ENCODE results near the gene TESPA1.
"Not testable (repeated sequence)": the region's sequence is repeated elsewhere in the genome, so short reads cannot be mapped to it uniquely, and the experiment has no call there.

TESPA1 gene, protein sequence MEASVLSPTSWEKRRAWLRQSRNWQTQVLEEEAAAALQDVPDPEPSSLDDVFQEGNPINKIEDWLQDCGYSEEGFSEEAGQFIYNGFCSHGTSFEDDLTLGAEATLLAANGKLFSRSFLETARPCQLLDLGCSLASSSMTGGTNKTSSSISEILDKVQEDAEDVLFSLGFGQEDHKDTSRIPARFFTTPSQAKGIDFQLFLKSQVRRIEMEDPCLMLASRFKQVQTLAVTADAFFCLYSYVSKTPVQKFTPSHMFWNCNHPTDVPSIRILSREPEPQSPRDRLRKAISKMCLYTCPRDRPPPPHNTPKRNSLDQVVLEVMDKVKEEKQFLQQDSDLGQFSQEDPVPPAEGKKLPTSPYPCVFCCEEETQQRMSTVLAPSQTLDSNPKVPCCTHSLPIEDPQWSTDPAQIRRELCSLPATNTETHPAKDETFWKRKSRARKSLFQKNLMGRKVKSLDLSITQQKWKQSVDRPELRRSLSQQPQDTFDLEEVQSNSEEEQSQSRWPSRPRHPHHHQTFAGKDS

GRCh38 chr12:54984658-54985376, at the start of gene TESPA1:
TESPA1 (minus strand) TSS chr12:54984762; CDS start chr12:54974562, 10,200 bp downstream.
- DNase-seq (ENCODE audit: low spot score): no peak

- no peak for DNase-seq (ENCODE audit: low spot score)
Observed at GRCh38 chr12:55034218-55034617, 49.7 kb upstream of the TESPA1 start.

DNA sequence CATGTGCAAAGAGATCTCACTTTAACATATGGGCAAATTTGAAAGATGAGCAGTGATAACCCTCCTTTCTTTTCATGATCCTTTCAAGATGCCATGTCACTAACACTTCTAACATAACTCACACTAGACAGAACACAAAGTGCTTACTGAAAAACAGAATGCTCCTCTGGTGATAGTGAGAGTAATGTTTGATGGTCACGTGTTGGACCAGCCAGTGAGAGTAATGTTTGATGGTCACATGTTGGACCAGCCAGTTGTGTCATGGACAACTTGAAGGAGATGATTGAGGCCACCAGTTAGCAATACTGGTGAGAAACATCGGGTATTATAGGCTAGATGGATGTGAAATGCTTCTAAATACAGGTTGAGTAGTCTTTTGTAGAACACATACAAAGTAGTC, 40.9 kb upstream of the TESPA1 start:
- DNase-seq (ENCODE audit: low spot score): no peak

DNA sequence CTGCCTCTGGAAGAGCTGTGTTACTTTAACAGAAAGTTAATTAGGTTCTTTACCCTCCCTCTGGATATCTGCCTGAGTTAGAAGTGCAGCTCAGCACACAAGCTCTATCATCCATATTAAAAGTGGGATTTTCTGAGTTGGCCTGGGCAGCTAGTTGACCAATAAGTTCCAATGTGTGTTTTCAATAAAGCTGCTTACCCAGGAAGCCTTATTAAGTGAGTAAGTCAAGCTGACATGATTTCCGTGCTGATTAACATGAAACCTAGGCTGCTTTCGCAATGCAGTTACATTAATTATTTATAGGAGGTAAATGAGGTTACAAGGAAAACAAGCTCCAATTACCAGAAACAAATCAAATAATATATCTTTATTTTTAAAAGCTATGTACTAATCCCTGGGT, 40.0 kb upstream of the TESPA1 start:
- no peak for DNase-seq (ENCODE audit: low spot score)

DNA sequence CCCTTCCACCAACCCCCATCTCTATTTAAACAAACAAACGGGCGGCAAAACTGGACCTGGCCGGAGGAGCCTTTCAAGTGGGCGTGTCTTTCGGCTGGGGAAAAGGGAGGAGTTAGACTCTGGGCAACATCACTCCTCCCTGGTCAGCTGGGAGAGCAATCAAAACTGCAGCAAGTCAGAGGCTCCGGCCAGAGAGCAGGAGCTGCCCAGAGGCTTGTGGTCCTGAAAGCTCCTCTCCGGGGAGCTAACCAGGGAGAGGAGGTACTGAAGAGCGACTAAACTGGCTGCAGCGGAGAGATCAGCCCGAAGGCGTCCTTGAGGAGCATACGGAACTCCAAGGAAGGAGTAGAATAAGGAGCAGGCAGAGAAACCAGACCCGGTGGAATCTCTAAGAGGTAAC, 35.2 kb upstream of the TESPA1 start, which contains the start of gene NEUROD4:
Gene NEUROD4, plus strand, starts transcription at position 191 of the 400 bp plus-strand sequence. CDS start 6,466 bp downstream, outside the sequence.
- peak; percentile 93 for DNase-seq (ENCODE audit: low spot score)

GRCh38 chr12:55017416-55017925, 32.9 kb upstream of the TESPA1 start:
- no peak for DNase-seq (ENCODE audit: low spot score)

DNA sequence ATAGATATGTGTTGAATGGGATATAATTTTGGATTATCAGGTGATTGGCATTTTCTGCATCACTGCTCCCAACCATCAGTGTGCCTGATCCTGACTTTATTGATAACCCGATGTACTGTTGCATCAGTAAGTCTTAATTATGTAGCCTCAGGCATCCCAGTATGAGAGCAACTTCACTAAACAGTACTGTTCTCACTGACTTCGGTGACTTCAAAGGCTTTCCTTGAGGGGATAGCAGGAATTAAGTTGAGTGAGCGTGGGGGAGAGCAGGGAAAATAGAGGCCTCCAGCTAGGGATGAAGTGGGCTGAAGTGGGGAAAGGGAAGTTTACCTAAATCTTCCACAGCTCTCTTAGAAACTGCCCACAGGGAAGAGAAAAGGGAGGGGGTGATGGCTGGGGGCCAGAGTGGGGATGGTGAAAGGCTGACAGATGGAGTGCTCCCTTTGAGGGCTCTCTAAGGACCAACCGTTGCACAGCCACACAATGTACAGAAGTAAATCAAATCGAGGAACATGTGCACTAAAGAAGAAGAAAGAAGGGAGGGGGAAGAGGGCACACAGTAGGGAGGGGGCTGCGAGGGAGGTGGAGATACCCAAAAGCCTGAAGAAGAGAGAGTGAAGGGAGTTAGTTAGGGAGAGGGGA, 24.5 kb upstream of the TESPA1 start:
- no peak for DNase-seq (ENCODE audit: low spot score)

GRCh38 chr12:55002355-55002754, 17.8 kb upstream of the TESPA1 start:
- no peak for DNase-seq (ENCODE audit: low spot score)

- DNase-seq (ENCODE audit: low spot score): no peak
Observed at GRCh38 chr12:55001198-55001868, 16.8 kb upstream of the TESPA1 start.

GRCh38 chr12:54998958-54999510, 14.5 kb upstream of the TESPA1 start:
- DNase-seq (ENCODE audit: low spot score): no peak

GRCh38 chr12:54997929-54998522, 13.5 kb upstream of the TESPA1 start:
- no peak for DNase-seq (ENCODE audit: low spot score)

GRCh38 chr12:54996205-54996604, 11.6 kb upstream of the TESPA1 start:
- no peak for DNase-seq (ENCODE audit: low spot score)

GRCh38 chr12:54993181-54993835, 8.7 kb upstream of the TESPA1 start:
- DNase-seq (ENCODE audit: low spot score): peak; percentile 79

DNA sequence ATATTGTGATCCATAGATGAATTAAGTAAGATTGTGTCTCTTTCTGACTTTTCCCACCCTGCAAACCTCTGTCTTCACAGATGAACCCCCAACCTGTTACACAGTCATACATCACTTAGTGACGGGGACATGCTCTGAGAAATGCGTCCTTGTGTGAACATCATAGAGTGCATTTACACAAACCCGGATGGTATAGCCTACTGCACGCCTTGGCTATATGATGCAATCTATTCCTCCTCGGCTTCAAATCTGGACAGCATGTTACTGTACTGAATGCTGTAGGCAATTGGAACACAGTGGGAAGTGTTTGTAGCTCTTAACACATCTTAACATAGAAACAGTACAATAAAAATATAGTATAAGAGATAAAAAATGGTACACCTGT, 7.4 kb upstream of the TESPA1 start:
- DNase-seq (ENCODE audit: low spot score): no peak

- DNase-seq (ENCODE audit: low spot score): no peak
Observed at GRCh38 chr12:54991161-54991990, 6.8 kb upstream of the TESPA1 start.

- no peak for DNase-seq (ENCODE audit: low spot score)
Observed at GRCh38 chr12:54989829-54990228, 5.3 kb upstream of the TESPA1 start.

DNA sequence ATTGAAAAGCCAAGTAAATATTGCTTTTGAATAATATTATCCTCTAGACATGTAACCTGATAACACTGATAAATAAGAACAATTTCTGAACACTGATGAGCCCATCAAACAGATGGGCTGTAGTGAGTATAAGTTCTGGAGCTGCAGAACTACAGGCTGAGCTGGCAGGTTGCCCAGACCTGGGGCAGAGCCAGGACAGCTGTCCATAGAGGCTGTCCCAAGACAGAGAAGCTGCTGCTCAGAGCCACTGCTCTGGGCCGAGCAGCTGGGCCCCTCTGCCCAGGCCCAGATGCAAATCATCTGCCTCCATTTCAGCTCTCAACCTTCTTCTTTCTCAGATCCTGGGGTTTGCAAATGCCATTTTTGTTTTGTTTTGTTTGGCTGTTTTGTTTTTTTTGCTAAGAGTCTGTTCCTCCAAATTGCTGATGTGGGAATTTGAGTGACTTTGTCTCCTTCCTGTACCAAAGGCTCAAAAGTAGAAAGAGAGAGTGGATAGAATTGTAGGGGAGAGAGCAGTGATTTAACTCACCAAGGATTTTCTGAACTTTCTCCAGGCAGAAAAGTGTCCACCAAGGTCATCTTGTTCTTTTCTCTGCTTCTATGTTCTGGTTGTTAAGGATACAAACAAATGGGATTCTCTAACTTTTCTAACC, 4.0 kb upstream of the TESPA1 start:
- no peak for DNase-seq (ENCODE audit: low spot score)

- no peak for DNase-seq (ENCODE audit: low spot score)
Observed at GRCh38 chr12:54987611-54988231, 3.2 kb upstream of the TESPA1 start.

- not testable (repeated sequence) for DNase-seq (ENCODE audit: low spot score)
Observed at GRCh38 chr12:54986773-54987172, 2.2 kb upstream of the TESPA1 start.
